GM10266 (cell line): ENCODE measurements around the gene GPR63.

ENCODE experiments used
- DNase-seq: peaks from one replicate; pipeline ENCODE4 v3.0.0; 2012; ENCODE audit errors: extremely low spot score
- TF ChIP-seq, protein P1 (sequence below): IDR thresholded peaks from 2 replicates; pipeline ENCODE4 v1.5.1; 2012; ENCODE audit warnings: mild to moderate bottlenecking, low read depth; ENCODE audit not compliant: control insufficient read depth, insufficient read depth; ENCODE audit errors: missing control alignments

The GPR63 gene

DNA sequence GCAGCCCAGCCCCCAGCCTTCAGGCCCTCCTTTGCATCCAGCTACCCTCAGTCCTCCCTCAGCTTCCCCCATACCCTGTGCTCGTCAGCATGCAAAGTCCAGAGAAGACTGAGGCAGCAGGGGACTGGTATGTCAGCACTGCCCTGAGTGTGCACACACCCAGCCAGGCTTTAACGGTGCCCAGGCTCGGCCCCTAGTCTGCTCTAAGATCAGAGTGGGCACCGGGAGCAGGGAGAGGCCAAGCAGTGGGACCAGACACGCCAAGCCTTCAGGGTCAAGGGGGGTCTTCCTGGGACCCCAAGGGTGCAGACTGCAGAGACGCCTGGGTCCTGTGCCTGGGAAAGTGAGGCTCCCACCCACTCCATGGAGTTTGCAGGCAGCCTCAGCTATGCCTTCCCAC, 74.7 kb downstream of the GPR63 start:
- DNase-seq, result no peak
- TF ChIP-seq, protein P1, sequence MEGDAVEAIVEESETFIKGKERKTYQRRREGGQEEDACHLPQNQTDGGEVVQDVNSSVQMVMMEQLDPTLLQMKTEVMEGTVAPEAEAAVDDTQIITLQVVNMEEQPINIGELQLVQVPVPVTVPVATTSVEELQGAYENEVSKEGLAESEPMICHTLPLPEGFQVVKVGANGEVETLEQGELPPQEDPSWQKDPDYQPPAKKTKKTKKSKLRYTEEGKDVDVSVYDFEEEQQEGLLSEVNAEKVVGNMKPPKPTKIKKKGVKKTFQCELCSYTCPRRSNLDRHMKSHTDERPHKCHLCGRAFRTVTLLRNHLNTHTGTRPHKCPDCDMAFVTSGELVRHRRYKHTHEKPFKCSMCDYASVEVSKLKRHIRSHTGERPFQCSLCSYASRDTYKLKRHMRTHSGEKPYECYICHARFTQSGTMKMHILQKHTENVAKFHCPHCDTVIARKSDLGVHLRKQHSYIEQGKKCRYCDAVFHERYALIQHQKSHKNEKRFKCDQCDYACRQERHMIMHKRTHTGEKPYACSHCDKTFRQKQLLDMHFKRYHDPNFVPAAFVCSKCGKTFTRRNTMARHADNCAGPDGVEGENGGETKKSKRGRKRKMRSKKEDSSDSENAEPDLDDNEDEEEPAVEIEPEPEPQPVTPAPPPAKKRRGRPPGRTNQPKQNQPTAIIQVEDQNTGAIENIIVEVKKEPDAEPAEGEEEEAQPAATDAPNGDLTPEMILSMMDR, result no peak

DNA sequence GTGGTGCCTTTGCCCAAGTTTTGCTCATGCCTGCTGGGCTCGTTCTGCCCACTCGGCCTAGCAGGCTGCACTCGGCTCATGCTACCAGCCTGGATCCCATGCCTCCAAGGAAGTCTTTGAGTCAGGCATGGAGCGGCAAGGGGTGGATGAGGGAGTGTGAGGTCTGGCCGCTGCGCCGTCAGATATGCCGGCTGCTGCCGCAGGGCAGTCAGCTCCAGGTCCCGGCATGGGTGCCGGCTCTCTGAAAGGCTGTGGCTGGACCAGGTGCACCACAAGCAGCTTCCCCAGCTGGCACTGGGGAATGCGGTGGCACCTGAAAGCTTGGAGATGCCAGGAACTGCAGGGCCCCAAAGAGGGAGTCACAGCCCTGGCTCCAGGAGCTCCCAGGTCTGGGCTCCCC, 75.5 kb downstream of the GPR63 start:
- TF ChIP-seq, protein P1, result no peak

GRCh38 chr6:96760153-96760687, 77.1 kb downstream of the GPR63 start:
- TF ChIP-seq, protein P1, result peak; percentile 11

More for the DNA sequence above, 75.5 kb downstream of the GPR63 start:
- no peak for DNase-seq

DNA sequence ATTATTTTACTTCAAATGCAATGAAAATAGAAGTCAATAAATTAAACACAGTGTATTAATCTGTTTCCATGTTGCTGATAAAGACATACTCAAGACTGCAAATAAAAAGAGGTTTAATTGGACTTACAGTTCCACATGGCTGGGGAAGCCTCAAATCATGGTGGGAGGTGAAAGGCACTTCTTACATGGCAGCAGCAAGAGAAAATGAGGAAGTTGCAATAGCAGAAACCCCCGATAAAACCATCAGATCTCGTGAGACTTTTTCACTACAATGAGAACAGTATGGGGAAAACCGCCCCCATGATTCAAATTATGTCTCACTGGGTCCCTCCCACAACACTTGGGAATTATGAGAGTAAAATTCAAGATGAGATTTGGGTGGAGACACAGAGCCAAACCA, 82.2 kb downstream of the GPR63 start:
- TF ChIP-seq, protein P1, result no peak
- no peak for DNase-seq

More at GRCh38 chr6:96760153-96760687, 77.1 kb downstream of the GPR63 start:
- peak; percentile 8 for DNase-seq

- TF ChIP-seq, protein P1, result no peak
Measured at GRCh38 chr6:96749891-96750290, 87.4 kb downstream of the GPR63 start.

More at GRCh38 chr6:96749891-96750290, 87.4 kb downstream of the GPR63 start:
- DNase-seq, result no peak
